NCI-H187 (cell line): ENCODE data around the gene PRKCA.

ENCODE experiments used
- DNase-seq, 2 experiments: peaks; one replicate each; lab custom pipeline; 2025; lab: John Stamatoyannopoulos, UW

The PRKCA gene

GRCh38 chr17:66810951-66811682, 508.7 kb downstream of the PRKCA start:
- DNase-seq = no peak

GRCh38 chr17:66811683-66812054, 509.3 kb downstream of the PRKCA start:
- no peak for DNase-seq

- DNase-seq = no peak
Observed at GRCh38 chr17:66812571-66812970, 510.2 kb downstream of the PRKCA start.

GRCh38 chr17:66813296-66813695, 510.9 kb downstream of the PRKCA start:
- DNase-seq = no peak

GRCh38 chr17:66814026-66814425, 511.6 kb downstream of the PRKCA start:
- DNase-seq = no peak

- no peak for DNase-seq
Observed at GRCh38 chr17:66814570-66814969, 512.2 kb downstream of the PRKCA start.

GRCh38 chr17:66817750-66818149, 515.3 kb downstream of the PRKCA start:
- no peak for DNase-seq

GRCh38 chr17:66819466-66819865, 517.1 kb downstream of the PRKCA start:
- no peak for DNase-seq

- no peak for DNase-seq
Observed at GRCh38 chr17:66822009-66822408, 519.6 kb downstream of the PRKCA start.

GRCh38 chr17:66826856-66827255, 524.4 kb downstream of the PRKCA start:
- DNase-seq = no peak

GRCh38 chr17:66829386-66829864, 527.0 kb downstream of the PRKCA start:
- DNase-seq = no peak

GRCh38 chr17:66829883-66830282, 527.5 kb downstream of the PRKCA start:
- DNase-seq = no peak

GRCh38 chr17:66830451-66830850, 528.0 kb downstream of the PRKCA start:
- DNase-seq = no peak

GRCh38 chr17:66831383-66832210, 529.2 kb downstream of the PRKCA start:
- DNase-seq = no peak

GRCh38 chr17:66833201-66833600, 530.8 kb downstream of the PRKCA start:
- no peak for DNase-seq

GRCh38 chr17:66834426-66834918, 532.1 kb downstream of the PRKCA start:
- DNase-seq = no peak

- no peak for DNase-seq
Observed at GRCh38 chr17:66834919-66835454, 532.6 kb downstream of the PRKCA start, which contains the start of gene CACNG5. Gene CACNG5, plus strand, starts transcription at chr17:66835117. Its CDS starts 42,216 bp downstream, at chr17:66877333.

GRCh38 chr17:66835476-66835875, 533.1 kb downstream of the PRKCA start:
- DNase-seq = no peak

GRCh38 chr17:66836063-66837005, 533.9 kb downstream of the PRKCA start:
- no peak for DNase-seq

- DNase-seq = no peak
Observed at GRCh38 chr17:66837226-66837625, 534.8 kb downstream of the PRKCA start.

GRCh38 chr17:66837885-66838665, 535.7 kb downstream of the PRKCA start:
- DNase-seq = no peak
